HG02981 (cell line): ENCODE results near the gene DACT2.
"Not testable (repeated sequence)": the region's sequence is repeated elsewhere in the genome, so short reads cannot be mapped to it uniquely, and the experiment has no call there.

Source experiments
- ATAC-seq: cut with Tn5 transposase; IDR thresholded peaks from one replicate; pipeline ENCODE4 v1.9.1; 2021; ENCODE audit warnings: mild to moderate bottlenecking, moderate library complexity; ENCODE audit not compliant: unreplicated experiment

The DACT2 gene

GRCh38 chr6:168285456-168285855 lies 34.1 kb downstream of the DACT2 start:
- no peak for ATAC-seq

- no peak for ATAC-seq
Measured at GRCh38 chr6:168284187-168284586, 35.4 kb downstream of the DACT2 start.

- no peak for ATAC-seq
Measured at GRCh38 chr6:168283686-168284025, 35.9 kb downstream of the DACT2 start.

- ATAC-seq, result no peak
Measured at GRCh38 chr6:168282985-168283685, 36.4 kb downstream of the DACT2 start.

GRCh38 chr6:168281826-168282225 lies 37.8 kb downstream of the DACT2 start:
- no peak for ATAC-seq

GRCh38 chr6:168281314-168281713 lies 38.3 kb downstream of the DACT2 start:
- not testable (repeated sequence) for ATAC-seq

- ATAC-seq, result no peak
Measured at GRCh38 chr6:168280899-168281245, 38.7 kb downstream of the DACT2 start.

- ATAC-seq, result no peak
Measured at GRCh38 chr6:168280020-168280898, 39.3 kb downstream of the DACT2 start.

GRCh38 chr6:168279403-168279935 lies 40.1 kb downstream of the DACT2 start:
- ATAC-seq, result no peak

GRCh38 chr6:168278904-168279303 lies 40.7 kb downstream of the DACT2 start:
- no peak for ATAC-seq

GRCh38 chr6:168277274-168277669 lies 42.3 kb downstream of the DACT2 start:
- no peak for ATAC-seq

- ATAC-seq, result no peak
Measured at GRCh38 chr6:168276576-168277273, 42.9 kb downstream of the DACT2 start.

- ATAC-seq, result no peak
Measured at GRCh38 chr6:168275168-168275567, 44.4 kb downstream of the DACT2 start.

GRCh38 chr6:168274037-168274952 lies 45.3 kb downstream of the DACT2 start:
- ATAC-seq, result no peak

- no peak for ATAC-seq
Measured at GRCh38 chr6:168273441-168274036, 46.0 kb downstream of the DACT2 start.

- ATAC-seq, result no peak
Measured at GRCh38 chr6:168272415-168273325, 46.9 kb downstream of the DACT2 start.

GRCh38 chr6:168270274-168271172 lies 49.1 kb downstream of the DACT2 start:
- no peak for ATAC-seq
